NCI-H82 treated with DMSO at 0.1 percent for 48 hours (cell line): ENCODE results near the gene NUDT21.
"Not testable (repeated sequence)": the region's sequence is repeated elsewhere in the genome, so short reads cannot be mapped to it uniquely, and the experiment has no call there.

Experiments used
- DNase-seq: peaks from one replicate; lab custom pipeline; 2025; ENCODE audit not compliant: unreplicated experiment; lab: John Stamatoyannopoulos, UW

Gene NUDT21

GRCh38 chr16:56380778-56381485 lies 70.2 kb downstream of the NUDT21 start:
- DNase-seq = not testable (repeated sequence)
